Neutrophil (primary cell): ENCODE measurements around the gene RSPO4.

Experiments used
- H3K27ac ChIP-seq: fragments of 200-600 bp; sonication (generic); 2 replicates; pipeline ENCODE4 v1.5.1; 2016; ENCODE audit warnings: mild to moderate bottlenecking, moderate library complexity
- H3K27me3 ChIP-seq: fragments of 200-600 bp; sonication (generic); 2 replicates; pipeline ENCODE4 v1.6.0; 2016; ENCODE audit warnings: mild to moderate bottlenecking
- H3K36me3 ChIP-seq: fragments of 200-600 bp; sonication (generic); 2 replicates; pipeline ENCODE4 v1.5.1; 2017
- H3K4me1 ChIP-seq, 2 experiments: fragments of 200-600 bp in 1 of 2; sonication (generic) in 1 of 2; 1 replicate in 1 of 2; 2 replicates in 1 of 2; pipeline versions ENCODE4 v1.5.1 to v1.6.1; 2013 to 2016; ENCODE audit warnings: low read depth in 1 of 2, low read length in 1 of 2, mild to moderate bottlenecking in 1 of 2, moderate library complexity in 1 of 2; ENCODE audit not compliant: control insufficient read depth in 1 of 2, insufficient read depth in 1 of 2
- H3K4me3 ChIP-seq, 2 experiments: fragments of 200-600 bp in 1 of 2; sonication (generic) in 1 of 2; 1 replicate in 1 of 2; 2 replicates in 1 of 2; pipeline ENCODE4 v1.5.1; 2013 to 2016; ENCODE audit warnings: low read depth in 1 of 2, low read length in 1 of 2, mild to moderate bottlenecking in 1 of 2, moderate library complexity in 1 of 2
- H3K9me3 ChIP-seq: fragments of 200-600 bp; sonication (generic); 2 replicates; pipeline ENCODE4 v1.5.1; 2016
- CTCF ChIP-seq: fragments of 200-600 bp; sonication (generic); IDR thresholded peaks from 2 replicates; pipeline ENCODE4 v1.5.1; 2016; ENCODE audit warnings: antibody characterized with exemption

Gene RSPO4

GRCh38 chr20:946826-947225 is 55.3 kb downstream of the RSPO4 start:
- Histone ChIP-seq H3K9me3 (no peaks in the 10 kb centered on the region), H3K27me3 (peaks cover 14% of the 10 kb centered on the region), H3K27ac (no peak overlapping the region), H3K36me3 (no peaks in the 10 kb centered on the region), H3K4me3 (no peak overlapping the region), H3K4me1 (no peaks in the 10 kb centered on the region)
- no peak for TF ChIP-seq CTCF

GRCh38 chr20:945841-946240 is 56.3 kb downstream of the RSPO4 start:
- Histone ChIP-seq H3K4me3 (no peak overlapping the region), H3K27ac (no peak overlapping the region), H3K4me1 (no peaks in the 10 kb centered on the region), H3K9me3 (no peaks in the 10 kb centered on the region), H3K36me3 (no peaks in the 10 kb centered on the region), H3K27me3 (peaks cover 14% of the 10 kb centered on the region)
- TF ChIP-seq CTCF, result no peak

DNA sequence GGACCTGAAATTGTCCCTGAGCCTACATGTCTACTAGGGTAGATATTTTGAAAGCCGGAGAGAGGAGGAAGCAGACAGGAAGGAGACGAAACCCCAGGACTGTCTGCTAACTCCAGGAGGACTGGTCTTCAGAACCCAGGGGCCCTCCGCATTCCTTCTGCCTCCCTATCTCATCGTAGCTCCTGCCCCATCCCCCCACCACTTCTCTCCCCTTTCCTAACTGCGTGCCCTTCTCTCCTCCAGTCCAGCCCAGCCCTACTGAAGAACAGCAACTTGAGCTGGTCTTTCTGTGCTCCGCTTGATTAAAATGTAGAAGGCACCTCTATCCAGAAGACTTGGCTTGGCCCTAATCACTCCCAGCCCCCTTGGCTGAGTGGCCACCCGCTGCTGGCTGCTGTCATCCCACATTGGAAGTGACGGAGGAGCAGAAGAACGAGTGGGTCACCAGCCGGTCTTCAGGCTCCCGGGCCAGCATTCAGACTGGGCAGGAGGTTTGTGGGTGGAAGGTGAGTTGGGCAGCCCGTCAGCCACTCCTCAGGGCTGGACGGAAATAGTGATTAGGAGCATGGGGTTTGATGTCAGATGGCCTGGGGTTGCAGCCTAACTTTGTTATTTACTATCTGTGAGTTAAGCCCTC is 57.2 kb downstream of the RSPO4 start:
- no peak overlapping the region for H3K27ac ChIP-seq
- no peaks in the 10 kb centered on the region for H3K9me3 ChIP-seq

DNA sequence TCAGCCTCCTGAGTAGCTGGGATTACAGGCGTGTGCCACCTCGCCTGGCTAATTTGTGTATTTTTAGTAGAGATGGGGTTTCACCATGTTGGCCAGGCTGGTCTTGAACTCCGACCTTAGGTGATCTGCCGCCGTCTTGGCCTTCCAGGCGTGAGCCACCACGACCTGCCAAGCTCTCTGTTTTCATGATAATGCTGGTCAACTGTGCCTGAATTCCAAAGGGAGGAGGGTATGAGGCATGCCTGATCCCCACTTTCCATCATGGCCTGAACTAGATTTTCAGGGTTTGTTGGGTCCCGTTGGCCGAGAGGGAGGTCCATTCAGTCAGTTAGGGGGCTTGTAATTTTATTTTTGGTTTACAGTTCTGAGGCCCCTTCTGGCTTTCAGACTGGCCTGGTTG is 58.0 kb downstream of the RSPO4 start:
- H3K9me3 ChIP-seq, result no peaks in the 10 kb centered on the region
- no peak for TF ChIP-seq CTCF
- H3K36me3 ChIP-seq, result no peaks in the 10 kb centered on the region
- peaks cover 15% of the 10 kb centered on the region for H3K27me3 ChIP-seq
- H3K27ac ChIP-seq, result no peak overlapping the region
- H3K4me1 ChIP-seq, result no peaks in the 10 kb centered on the region
- no peak overlapping the region for H3K4me3 ChIP-seq

More for the DNA sequence above, 57.2 kb downstream of the RSPO4 start:
- peaks cover 14% of the 10 kb centered on the region for H3K27me3 ChIP-seq
- H3K4me1 ChIP-seq, result no peaks in the 10 kb centered on the region
- no peaks in the 10 kb centered on the region for H3K36me3 ChIP-seq
- TF ChIP-seq CTCF, result no peak
- H3K4me3 ChIP-seq, result no peak overlapping the region

DNA sequence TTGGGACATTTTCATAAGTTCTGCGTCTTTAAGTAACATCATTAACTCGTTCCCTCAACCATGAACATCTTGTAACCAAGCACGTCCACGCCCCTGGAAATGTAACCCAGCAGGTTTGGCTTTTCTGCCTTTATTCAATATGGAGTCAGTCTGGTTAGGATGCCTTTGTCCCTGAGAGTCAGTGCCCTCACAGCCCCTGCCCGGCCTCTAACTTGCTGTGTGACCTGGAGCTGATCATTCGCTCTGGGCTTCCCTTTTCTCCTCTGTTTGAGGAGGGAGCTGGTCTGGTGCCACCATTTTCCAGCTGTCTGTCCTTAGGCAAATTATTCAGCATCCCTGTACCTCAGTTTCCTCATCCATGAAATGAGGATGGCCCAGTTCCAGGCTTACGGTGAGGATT is 59.5 kb downstream of the RSPO4 start:
- H3K9me3 ChIP-seq, result no peaks in the 10 kb centered on the region
- no peak overlapping the region for H3K4me3 ChIP-seq
- peaks cover 10% of the 10 kb centered on the region for H3K27me3 ChIP-seq
- no peaks in the 10 kb centered on the region for H3K36me3 ChIP-seq
- no peak overlapping the region for H3K27ac ChIP-seq
- TF ChIP-seq CTCF, result no peak
- no peaks in the 10 kb centered on the region for H3K4me1 ChIP-seq
